Hippocampal formation (tissue), 2 donors: Measurements from ENCODE around the gene NAA40.
A peak's percentile ranks its signal among the peaks of the same experiment; 100 is the strongest.

Experiments used
- DNase-seq, 2 donors: peaks; one replicate each; lab custom pipeline; 2025; lab: John Stamatoyannopoulos, UW

Gene NAA40

DNA sequence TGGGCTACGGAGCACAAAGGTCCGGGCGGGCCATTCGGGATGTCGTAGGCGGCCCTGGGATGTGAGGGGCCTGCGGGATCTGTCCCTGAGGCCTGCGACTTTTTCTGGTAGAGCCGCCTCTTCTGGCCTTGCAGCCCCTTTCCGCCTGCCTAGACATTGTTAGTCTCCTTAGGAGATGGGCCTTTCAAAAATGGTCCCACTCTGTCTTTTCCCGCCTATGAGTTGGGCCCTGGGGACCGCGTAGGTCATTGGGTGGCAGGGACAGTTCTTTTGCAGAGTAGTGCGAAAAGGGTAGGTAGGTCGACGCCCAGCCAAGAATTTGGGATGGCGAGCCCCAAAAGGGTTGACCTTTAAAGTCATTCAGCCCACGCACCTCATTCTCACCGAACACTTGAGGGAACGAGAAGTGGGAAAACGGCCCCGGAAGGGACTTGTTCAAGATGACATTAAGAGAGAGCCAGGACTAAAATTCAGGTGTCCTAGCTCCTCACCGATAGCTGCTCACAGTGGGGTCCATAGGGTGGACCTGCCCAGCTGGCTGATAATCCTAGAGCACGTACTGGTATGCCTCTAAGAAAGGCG lies 48.2 kb downstream of the NAA40 start:
- no peak for DNase-seq

GRCh38 chr11:63991558-63991957 lies 52.8 kb downstream of the NAA40 start:
- DNase-seq: no peak

GRCh38 chr11:63993100-63993499 lies 54.3 kb downstream of the NAA40 start:
- DNase-seq: no peak

GRCh38 chr11:63993993-63994392 lies 55.2 kb downstream of the NAA40 start:
- no peak for DNase-seq

DNA sequence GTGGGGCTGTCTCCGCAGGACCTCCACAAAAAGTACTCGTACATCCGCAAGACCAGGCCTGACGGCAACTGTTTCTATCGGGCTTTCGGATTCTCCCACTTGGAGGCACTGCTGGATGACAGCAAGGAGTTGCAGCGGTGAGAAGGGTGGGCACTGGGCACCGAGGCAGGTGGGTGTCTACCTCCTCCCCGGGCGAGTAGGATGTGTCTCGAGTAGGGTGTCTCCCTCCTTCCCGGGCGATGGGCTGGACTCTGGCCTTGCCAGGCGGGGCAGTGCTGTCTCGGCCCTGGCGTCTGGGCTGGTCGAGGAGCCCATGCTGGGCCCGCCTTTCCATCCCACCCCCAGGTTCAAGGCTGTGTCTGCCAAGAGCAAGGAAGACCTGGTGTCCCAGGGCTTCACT lies 57.7 kb downstream of the NAA40 start:
- DNase-seq: no peak

DNA sequence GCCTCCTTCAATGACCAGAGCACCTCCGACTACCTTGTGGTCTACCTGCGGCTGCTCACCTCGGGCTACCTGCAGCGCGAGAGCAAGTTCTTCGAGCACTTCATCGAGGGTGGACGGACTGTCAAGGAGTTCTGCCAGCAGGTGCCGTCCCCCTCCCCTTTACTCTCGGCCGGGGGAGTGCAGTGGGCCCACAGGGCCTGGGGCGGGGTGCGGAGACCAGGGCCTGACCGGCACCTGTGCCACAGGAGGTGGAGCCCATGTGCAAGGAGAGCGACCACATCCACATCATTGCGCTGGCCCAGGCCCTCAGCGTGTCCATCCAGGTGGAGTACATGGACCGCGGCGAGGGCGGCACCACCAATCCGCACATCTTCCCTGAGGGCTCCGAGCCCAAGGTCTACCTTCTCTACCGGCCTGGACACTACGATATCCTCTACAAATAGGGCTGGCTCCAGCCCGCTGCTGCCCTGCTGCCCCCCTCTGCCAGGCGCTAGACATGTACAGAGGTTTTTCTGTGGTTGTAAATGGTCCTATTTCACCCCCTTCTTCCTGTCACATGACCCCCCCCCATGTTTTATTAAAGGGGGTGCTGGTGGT lies 58.4 kb downstream of the NAA40 start:
- no peak for DNase-seq

- DNase-seq: no peak
Observed at GRCh38 chr11:63997801-63998337, 59.1 kb downstream of the NAA40 start.

DNA sequence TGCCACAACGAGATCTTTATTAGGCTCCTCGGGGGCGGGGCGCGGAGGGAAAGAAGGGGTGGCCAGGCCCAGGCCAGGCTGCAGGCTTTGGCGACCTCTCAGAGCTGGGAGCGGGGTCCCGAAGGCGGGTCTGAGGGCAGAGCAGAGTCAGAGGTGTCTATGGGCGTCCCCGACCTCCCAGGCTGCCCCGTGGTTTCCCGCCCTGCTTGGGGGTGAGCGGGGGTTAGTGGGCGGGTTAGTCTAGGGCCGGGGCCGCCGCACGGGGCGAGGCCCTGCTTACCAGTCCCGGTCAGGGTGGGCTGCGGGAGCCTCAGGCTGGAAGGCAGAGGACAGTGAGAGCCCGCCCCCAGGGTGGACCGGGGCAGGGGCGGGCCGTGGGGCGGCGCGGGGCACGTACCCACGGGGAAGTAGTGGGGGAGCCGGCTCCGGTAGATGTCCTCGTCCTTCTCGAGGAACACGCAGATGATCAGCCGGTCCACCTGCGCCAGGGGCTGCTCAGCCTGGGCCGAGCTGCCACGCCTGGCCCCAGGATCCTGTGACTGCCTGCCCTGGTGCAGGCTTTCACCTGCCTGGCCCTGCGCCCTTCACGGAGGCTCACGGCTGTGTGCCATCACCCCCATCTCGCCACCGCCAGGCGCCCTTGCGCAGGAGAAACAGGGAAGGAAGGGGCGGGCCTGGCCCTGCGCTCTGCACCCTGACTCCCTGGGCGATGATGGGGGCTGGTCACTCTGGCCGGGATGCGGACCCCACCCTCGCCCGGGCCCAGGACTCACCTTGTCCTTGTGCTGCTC lies 60.0 kb downstream of the NAA40 start:
- DNase-seq: no peak

DNA sequence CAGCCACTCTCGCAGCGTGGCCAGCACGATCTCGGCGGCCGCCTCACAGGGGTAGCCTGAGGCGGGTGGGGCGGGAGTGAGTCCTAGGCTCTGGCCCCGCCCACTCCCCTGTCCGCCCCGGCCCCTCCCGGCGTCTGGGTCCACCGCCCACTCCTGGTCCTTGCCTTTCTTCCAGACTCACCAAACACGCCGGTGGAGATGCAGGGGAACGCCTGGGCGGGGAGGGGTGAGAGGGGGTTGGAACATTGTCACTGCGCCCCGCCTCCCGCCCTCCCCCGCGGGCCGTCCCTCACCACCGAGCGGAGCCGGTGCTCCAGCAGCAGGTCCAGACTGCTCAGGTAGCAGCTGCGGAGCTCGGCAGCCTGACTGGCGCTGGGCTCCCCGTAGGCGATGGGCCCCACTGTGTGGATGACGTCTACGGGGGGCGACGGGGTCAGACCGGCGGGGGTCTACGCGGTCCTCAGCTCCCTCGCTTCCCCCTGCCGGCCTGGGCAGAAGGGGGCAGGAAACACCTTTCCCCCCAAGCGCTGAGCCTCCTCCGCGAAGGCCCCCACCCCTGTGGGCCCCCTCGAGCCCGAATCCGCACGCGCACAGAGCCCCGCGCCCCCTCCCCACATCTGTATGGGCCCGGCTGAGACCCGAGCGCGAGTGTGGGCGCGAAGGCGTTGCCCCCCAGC lies 60.7 kb downstream of the NAA40 start:
- DNase-seq: no peak

- DNase-seq: peak; percentile 44 to 60
Observed at GRCh38 chr11:64000026-64000739, 61.4 kb downstream of the NAA40 start.

- DNase-seq: no peak
Observed at GRCh38 chr11:64000740-64001483, 62.1 kb downstream of the NAA40 start.

DNA sequence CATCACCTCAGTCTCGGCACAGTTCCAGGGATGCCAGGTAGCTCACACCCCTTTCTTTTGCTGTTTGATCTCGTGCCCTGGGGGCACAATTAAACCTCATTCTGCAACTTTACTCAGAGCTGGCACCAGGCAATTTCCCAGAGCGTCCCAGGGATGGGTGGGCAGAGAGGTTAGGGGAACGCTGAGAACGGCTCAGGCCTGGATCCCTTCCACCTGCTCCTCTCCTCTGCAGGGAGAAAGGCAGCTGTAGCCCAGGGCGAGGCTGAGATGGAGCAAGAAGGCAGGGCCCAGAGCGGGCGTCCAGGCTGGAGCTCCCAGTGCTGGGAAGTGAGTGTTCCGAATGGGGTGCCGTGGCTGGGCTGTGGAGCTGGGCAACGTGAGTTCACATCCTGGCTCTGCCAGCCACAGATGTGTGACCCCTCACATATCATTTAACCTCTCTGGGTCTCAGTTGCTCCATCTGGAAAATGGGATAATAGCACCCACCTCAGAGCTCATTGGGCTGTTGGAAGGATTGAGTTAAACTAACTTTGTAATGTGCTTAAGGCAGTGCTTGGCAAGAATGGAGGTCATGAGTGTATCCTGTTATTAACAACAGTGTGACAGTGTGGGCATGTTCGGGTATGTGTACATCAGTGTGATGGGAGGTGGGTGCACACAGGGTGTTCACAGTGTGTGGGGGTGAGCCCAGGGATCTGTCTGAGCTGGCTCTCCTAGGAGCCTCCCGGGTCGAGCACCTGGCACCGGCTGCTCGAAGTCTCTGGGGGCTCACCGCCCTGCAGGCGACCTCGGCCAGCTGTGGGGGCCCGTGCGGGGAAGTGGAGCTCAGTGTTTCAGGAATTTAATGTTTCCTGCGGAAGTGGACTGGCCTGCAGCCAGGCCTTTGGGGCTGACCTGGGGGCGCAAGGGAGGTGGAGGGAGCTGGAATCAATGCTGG lies 63.0 kb downstream of the NAA40 start:
- DNase-seq: no peak

- DNase-seq: no peak
Observed at GRCh38 chr11:64003807-64004589, 65.2 kb downstream of the NAA40 start.

DNA sequence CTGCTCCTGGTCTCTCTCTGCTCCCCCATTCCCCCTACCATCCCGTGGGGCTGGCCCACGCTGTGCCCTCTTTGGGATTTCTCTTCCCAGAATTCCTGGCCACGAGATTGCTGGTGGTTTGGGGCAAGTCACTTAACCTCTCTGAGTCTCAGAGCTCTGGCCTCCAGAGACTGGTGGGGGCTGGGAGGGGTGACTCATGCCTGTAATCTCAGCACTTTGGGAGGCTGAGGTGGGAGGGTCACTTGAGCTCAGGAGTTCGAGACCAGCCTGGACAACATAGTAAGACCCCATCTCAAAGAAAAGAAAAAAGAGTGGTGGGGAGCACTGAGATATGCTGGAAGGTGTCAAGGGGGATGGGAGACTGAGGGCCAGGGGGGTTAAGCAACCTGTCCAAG lies 65.8 kb downstream of the NAA40 start:
- DNase-seq: no peak

- DNase-seq: no peak
Observed at GRCh38 chr11:64005691-64006090, 66.9 kb downstream of the NAA40 start.

- no peak for DNase-seq
Observed at GRCh38 chr11:64006398-64006797, 67.6 kb downstream of the NAA40 start.
